Panc1 (cell line): ENCODE results near the gene GRM2. TPM values are rescaled to one million over a fixed set of nuclear protein-coding genes. Genes with fewer than 3 reads are reported as not detected.
"Not testable (repeated sequence)": the region's sequence is repeated elsewhere in the genome, so short reads cannot be mapped to it uniquely, and the experiment has no call there.

Source experiments
- ATAC-seq: fragments of 200-7000 bp; cut with Tn5 transposase; 2 replicates; pipeline ENCODE4 v1.9.1; 2020; ENCODE audit warnings: mild to moderate bottlenecking, moderate library complexity
- BruUV-seq: library from RNA; stranded (reverse); fragments of 400-500 nt; replicated peaks from 2 replicates; lab custom pipeline; 2021; lab: Mats Ljungman, UMichigan
- CTCF ChIA-PET: fragments of 300-600 bp; sonication (Branson Sonifier 250); formaldehyde crosslinking; loops from one replicate; lab custom pipeline; 2022; ENCODE audit warnings: antibody characterized with exemption; lab: Charles Lee
- POLR2A ChIA-PET: fragments of 300-600 bp; sonication (Branson Sonifier 250); formaldehyde crosslinking; loops from one replicate; lab custom pipeline; 2022; ENCODE audit warnings: antibody characterized with exemption; lab: Charles Lee
- DNase-seq: peaks from one replicate; pipeline ENCODE4 v3.0.0-alpha.2; 2010; ENCODE audit warnings: low read depth, low spot score
- H3K27ac ChIP-seq: 2 replicates; pipeline ENCODE4 v1.5.1; 2011; ENCODE audit warnings: mild to moderate bottlenecking, low read length, inconsistent platforms
- H3K27me3 ChIP-seq: fragments of 200-500 bp; sonication (Bioruptor generic); 2 replicates; pipeline ENCODE4 v1.6.0; 2014; ENCODE audit warnings: low read length, inconsistent platforms; ENCODE audit not compliant: control insufficient read depth, insufficient read depth
- H3K36me3 ChIP-seq: fragments of 200-500 bp; sonication (Bioruptor generic); 2 replicates; pipeline ENCODE4 v1.5.1; 2014; ENCODE audit warnings: inconsistent platforms, mild to moderate bottlenecking, low read length, moderate library complexity; ENCODE audit not compliant: control insufficient read depth, insufficient read depth
- H3K4me1 ChIP-seq: 2 replicates; pipeline ENCODE4 v1.5.1; 2011; ENCODE audit warnings: inconsistent platforms, mild to moderate bottlenecking, low read length, moderate library complexity; ENCODE audit not compliant: control insufficient read depth, insufficient read depth
- H3K4me3 ChIP-seq, 2 experiments: 2 replicates each; pipeline ENCODE4 v1.5.1; 2011 to 2012; ENCODE audit warnings: low read depth in 2 of 2, low read length in 2 of 2, mild to moderate bottlenecking in 2 of 2, inconsistent platforms in 1 of 2, moderate library complexity in 1 of 2
- H3K9me3 ChIP-seq: fragments of 200-500 bp; sonication (Bioruptor generic); 2 replicates; pipeline ENCODE4 v1.5.1; 2014; ENCODE audit warnings: low read depth, mild to moderate bottlenecking, inconsistent platforms, low read length, moderate library complexity; ENCODE audit not compliant: control insufficient read depth, insufficient read depth
- CTCF ChIP-seq: fragments of 450-650 bp; IDR thresholded peaks from 2 replicates; pipeline ENCODE4 v1.5.1; 2017; ENCODE audit warnings: mild to moderate bottlenecking
- POLR2AphosphoS5 ChIP-seq: IDR thresholded peaks from 2 replicates; pipeline ENCODE4 v1.6.1; 2012; ENCODE audit warnings: mild to moderate bottlenecking, low read depth, low read length, moderate library complexity
- REST ChIP-seq, 2 experiments: IDR thresholded peaks; 2 replicates each; pipeline ENCODE4 v1.6.1; 2011 to 2012; ENCODE audit warnings: low read depth in 2 of 2, control low read depth in 1 of 2, low read length in 1 of 2, mild to moderate bottlenecking in 1 of 2, moderate library complexity in 1 of 2; ENCODE audit not compliant: insufficient read depth in 1 of 2
- SIN3A ChIP-seq: IDR thresholded peaks from 2 replicates; pipeline ENCODE4 v1.6.1; 2012; ENCODE audit warnings: low read depth, mild to moderate bottlenecking, low read length, moderate library complexity, borderline replicate concordance; ENCODE audit not compliant: insufficient read depth
- TCF7L2 ChIP-seq: IDR thresholded peaks from 2 replicates; pipeline ENCODE4 v1.6.1; 2011; ENCODE audit warnings: mild to moderate bottlenecking, low read depth, low read length, inconsistent platforms
- in situ Hi-C: cut with HindIII; loops from 2 replicates; pipeline ENCODE4 v1.10.0; 2016; ENCODE audit warnings: low sequenced_read_pairs, low pct_unique_long_range_greater_than_20kb
- intact Hi-C: fragments of 100-400 bp; cut with micrococcal nuclease; formaldehyde crosslinking; loops from one replicate; pipeline ENCODE4 v1.10.0; 2022; ENCODE audit not compliant: unreplicated experiment
- total RNA-seq: library from RNA; stranded (reverse); gene quantifications from one replicate; pipeline ENCODE4 v1.2.1, GENCODE V29; 2021; ENCODE audit not compliant: unreplicated experiment

GRM2 gene
- total RNA-seq, 1 experiment from 2014 or later, result 0.21 TPM

DNA sequence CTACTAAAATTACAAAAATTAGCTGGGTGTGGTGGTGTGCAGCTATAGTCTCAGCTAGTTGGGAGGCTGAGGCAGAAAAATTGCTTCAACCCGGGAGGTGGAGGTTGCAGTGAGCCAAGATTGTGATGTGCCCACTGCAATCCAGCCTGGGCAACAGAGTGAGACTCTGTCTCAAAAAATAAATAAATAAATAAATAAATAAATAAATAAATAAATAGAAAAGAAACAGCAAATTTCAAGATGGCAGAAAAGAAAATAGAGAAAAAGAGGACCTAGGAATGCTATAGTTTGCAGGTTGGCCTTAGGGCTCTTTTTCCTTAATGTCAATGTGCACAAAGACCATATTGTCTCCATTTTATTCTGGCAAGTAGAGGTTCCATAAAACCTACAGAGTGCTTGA, 44.0 kb downstream of the GRM2 start:
- H3K27me3 ChIP-seq, result no peaks in the 10 kb centered on the region; the same call in 1 of the 2 replicates
- H3K4me3 ChIP-seq, result no peak overlapping the region
- H3K9me3 ChIP-seq, result no peaks in the 10 kb centered on the region
- intact Hi-C loops (no loop called here), in situ Hi-C loops (no loop called here)
- BruUV-seq, result no TSS peak
- H3K36me3 ChIP-seq, result no peaks in the 10 kb centered on the region
- ChIA-PET CTCF (no interaction called here), POLR2A (no interaction called here)
- no peaks in the 10 kb centered on the region for H3K4me1 ChIP-seq
- ATAC-seq (no peak), DNase-seq (no peak)
- no peak overlapping the region for H3K27ac ChIP-seq
- TF ChIP-seq SIN3A, result no peak
- no peak for TF ChIP-seq POLR2AphosphoS5
- no peak for TF ChIP-seq REST (IDR thresholded peaks at IDR 0.05; ENCODE audit: insufficient read depth in 1 of 2, low read depth in 2 of 2, low read length in 1 of 2)
- no peak for TF ChIP-seq TCF7L2
- TF ChIP-seq CTCF, result no peak

DNA sequence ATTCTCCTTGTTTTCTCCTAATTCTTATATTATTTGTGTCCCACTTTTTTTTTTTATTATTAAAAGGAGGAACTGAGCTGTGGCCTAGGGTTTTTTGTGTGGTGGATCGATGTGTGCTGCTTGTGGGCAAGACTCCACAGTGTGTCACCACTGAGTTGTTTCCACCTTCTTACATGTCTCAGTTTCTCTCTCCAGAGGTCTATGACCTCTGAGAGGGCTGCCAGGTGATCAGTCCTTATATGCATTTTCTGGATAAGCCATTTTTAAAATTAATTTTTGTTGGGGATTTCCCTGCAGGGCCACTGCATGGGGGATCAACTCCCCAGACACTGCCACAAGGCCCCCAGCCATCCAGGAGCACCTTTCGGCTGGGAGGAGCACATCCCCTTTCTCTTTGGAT, 44.4 kb downstream of the GRM2 start:
- H3K27me3 ChIP-seq, result no peaks in the 10 kb centered on the region; the same call in 1 of the 2 replicates
- no peak overlapping the region for H3K27ac ChIP-seq
- H3K36me3 ChIP-seq, result no peaks in the 10 kb centered on the region
- ChIA-PET POLR2A (no interaction called here), CTCF (no interaction called here)
- intact Hi-C loops, result no loop called here
- no peaks in the 10 kb centered on the region for H3K9me3 ChIP-seq
- TF ChIP-seq CTCF (no peak), TCF7L2 (no peak), POLR2AphosphoS5 (no peak), SIN3A (no peak), REST (IDR thresholded peaks at IDR 0.05; ENCODE audit: insufficient read depth in 1 of 2, low read depth in 2 of 2, low read length in 1 of 2) (no peak)
- no peak for ATAC-seq
- BruUV-seq, result no TSS peak
- in situ Hi-C loops, result no loop called here
- H3K4me3 ChIP-seq, result no peak overlapping the region
- no peak for DNase-seq
- no peaks in the 10 kb centered on the region for H3K4me1 ChIP-seq

GRCh38 chr3:51753763-51754750, 47.2 kb downstream of the GRM2 start:
- POLR2A ChIA-PET, ATAC-seq, H3K27ac ChIP-seq, BruUV-seq, DNase-seq, in situ Hi-C loops, H3K36me3 ChIP-seq, intact Hi-C loops, CTCF ChIA-PET, H3K9me3 ChIP-seq, H3K4me1 ChIP-seq, H3K27me3 ChIP-seq, H3K4me3 ChIP-seq: not testable (repeated sequence)
